GM18507 (cell line): ENCODE measurements around the gene CEP19.
"Not testable (repeated sequence)": the region's sequence is repeated elsewhere in the genome, so short reads cannot be mapped to it uniquely, and the experiment has no call there.

ENCODE experiments used
- DNase-seq: peaks from one replicate; pipeline ENCODE4 v3.0.0; 2011; ENCODE audit warnings: low read depth; ENCODE audit not compliant: insufficient read length; ENCODE audit errors: extremely low spot score
- FAIRE-seq: peaks from 2 replicates; lab custom pipeline; 2011; peaks lifted over from hg19 to GRCh38; lab: Jason Lieb, UNC

The CEP19 gene, protein sequence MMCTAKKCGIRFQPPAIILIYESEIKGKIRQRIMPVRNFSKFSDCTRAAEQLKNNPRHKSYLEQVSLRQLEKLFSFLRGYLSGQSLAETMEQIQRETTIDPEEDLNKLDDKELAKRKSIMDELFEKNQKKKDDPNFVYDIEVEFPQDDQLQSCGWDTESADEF

GRCh38 chr3:196711838-196712513 is at the start of gene CEP19, which contains the start of gene PIGX:
CEP19 (minus strand) TSS chr3:196712250; CDS start chr3:196708657, 3,593 bp downstream.
PIGX (plus strand) TSS chr3:196712377.
- DNase-seq (peak; percentile 89), FAIRE-seq (peak; percentile 86)

- DNase-seq = no peak
- no peak for FAIRE-seq
Observed at GRCh38 chr3:196757876-196758739, 46.1 kb upstream of the CEP19 start.

GRCh38 chr3:196756732-196757131 is 44.7 kb upstream of the CEP19 start:
- FAIRE-seq = no peak

GRCh38 chr3:196754091-196754981 is 42.3 kb upstream of the CEP19 start:
- FAIRE-seq = no peak
- DNase-seq = no peak

More at GRCh38 chr3:196756732-196757131, 44.7 kb upstream of the CEP19 start:
- DNase-seq = no peak

- no peak for FAIRE-seq
- DNase-seq = no peak
Observed at GRCh38 chr3:196753201-196753600, 41.2 kb upstream of the CEP19 start.

DNA sequence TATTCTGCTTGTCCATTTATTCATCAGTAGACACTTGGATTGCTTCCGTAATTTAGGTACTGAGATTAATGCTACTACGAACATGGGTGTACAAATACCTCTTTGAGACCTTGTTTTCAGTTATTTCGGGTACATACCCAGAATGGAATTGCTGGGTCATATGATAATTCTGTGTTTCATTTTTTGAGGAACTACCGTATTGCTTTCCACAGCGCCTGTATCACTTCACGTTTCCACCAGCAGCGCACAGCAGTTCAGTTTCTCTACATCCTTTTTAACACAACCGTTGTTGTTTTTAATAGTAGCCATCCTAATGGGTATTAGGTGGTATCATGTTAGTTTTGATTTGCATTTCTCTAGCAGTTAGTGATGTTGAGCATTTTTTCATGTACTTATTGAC is 37.1 kb upstream of the CEP19 start:
- FAIRE-seq (peak; percentile 78), DNase-seq (no peak)

DNA sequence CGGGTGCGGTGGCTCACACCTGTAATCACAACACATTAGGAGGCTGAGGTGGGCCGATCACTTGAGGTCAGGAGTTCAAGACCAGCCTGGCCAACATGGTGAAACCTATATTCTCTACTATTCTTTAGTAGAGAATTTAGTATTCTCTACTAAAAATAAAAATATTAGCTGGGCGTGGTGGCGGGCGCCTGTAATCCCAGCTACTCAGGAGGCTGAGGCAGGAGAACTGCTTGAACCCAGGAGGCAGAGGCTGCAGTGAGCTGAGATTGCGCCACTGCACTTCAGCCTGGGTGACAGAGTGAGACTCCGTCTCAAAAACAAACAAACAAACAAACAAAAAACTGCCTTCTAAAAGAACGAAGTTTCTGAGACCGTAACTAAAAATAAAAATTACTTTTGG is 31.5 kb upstream of the CEP19 start:
- FAIRE-seq, DNase-seq: not testable (repeated sequence)

DNA sequence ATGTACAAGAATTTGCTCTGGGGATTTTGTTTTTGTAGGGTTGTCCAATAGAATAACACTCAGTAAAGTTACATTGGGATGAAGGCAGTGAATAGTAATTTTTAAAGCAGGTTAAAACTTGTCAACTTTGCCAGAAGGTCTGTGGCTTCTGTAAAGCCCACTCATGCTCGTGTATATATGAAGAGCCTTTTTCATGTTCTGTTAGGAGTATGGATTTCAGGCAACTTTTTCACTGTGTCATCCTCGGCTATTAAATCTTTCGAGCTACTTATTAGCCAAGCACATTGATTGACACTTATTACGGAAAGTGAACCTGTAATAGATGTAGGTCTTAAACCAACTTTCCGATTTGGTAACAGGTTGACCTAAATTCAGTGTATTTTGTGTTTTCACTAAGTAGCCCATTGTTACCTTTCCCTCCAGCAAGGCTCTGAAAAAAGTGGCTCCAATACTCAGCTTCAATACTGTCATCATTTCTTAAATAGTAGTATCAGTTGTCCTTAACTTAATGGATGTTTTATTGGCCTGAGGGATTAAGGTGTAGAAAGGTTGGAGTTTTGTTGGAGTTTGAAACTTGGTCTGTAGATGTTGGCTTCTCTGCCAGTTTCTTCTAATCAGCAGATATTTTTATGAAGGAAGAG is 29.3 kb upstream of the CEP19 start:
- FAIRE-seq (peak; percentile 52), DNase-seq (no peak)

DNA sequence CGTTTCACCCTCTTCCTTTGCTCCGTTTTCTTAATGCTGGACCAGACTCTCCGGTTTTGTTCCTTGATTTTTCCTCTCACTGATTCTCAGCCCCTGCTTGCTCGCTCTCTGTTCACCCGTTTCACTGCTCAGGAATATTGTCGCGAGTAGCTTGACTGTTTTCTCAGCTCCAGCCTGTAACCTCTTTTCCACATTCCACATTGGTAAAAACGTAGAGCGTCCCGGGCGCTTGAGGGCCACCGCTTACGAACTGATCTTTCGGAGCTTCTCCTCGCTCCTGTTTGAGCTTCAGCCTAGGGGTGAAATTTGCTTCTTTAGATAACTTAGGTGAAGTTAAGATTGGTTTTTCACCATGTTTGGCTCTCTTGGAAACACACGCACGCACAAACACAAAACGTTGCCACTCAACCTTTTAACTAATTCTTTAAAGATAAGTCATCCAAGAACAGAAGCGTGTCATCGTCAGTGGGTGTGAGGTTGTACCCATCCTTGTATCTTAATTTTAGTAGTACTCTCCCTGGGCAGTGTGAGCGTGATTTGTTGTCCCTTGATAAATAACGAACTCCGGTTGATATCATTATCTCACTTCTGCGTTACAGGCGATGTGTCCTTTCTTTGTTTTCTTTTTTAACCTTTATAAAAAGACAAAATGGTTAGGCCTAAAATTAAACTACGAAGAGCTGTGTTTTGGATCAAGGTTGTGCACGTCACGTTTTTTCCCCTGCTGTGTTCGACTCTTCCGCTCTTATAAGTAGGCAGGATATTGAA is 28.6 kb upstream of the CEP19 start:
- DNase-seq = no peak
- peak; percentile 77 for FAIRE-seq

GRCh38 chr3:196739671-196740480 is 27.8 kb upstream of the CEP19 start, which contains the start of gene PAK2:
PAK2 (plus strand) TSS chr3:196739857; CDS start chr3:196782647, 42,790 bp downstream.
- DNase-seq = peak; percentile 83
- peak; percentile 90 for FAIRE-seq

GRCh38 chr3:196737655-196738054 is 25.6 kb upstream of the CEP19 start:
- DNase-seq (no peak), FAIRE-seq (no peak)

GRCh38 chr3:196736670-196737374 is 24.8 kb upstream of the CEP19 start:
- DNase-seq = no peak
- no peak for FAIRE-seq

- no peak for DNase-seq
- FAIRE-seq = no peak
Observed at GRCh38 chr3:196735751-196736150, 23.7 kb upstream of the CEP19 start.

GRCh38 chr3:196726788-196727675 is 15.0 kb upstream of the CEP19 start:
- FAIRE-seq (no peak), DNase-seq (no peak)

- no peak for FAIRE-seq
Observed at GRCh38 chr3:196721097-196721496, 9.0 kb upstream of the CEP19 start.

DNA sequence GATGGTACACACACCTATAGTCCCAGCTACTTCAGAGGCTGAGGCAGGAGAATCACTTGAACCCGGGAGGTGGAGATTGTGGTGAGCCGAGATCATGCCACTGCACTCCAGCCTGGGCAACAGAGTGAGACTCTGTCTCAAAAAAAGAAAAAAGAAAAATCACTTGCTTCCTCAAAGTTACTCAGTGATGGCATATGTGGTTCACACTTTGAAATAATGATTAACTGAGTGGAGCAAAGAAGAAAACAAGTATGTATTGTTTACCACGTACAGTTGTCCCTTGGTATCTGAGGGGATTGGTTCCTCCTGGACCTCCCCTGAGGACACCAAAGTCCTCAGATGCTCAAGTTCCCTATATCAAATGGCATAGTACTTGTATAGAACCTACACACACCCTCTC is 5.1 kb upstream of the CEP19 start:
- peak; percentile 12 for DNase-seq

More at GRCh38 chr3:196721097-196721496, 9.0 kb upstream of the CEP19 start:
- no peak for DNase-seq

More for the DNA sequence above, 5.1 kb upstream of the CEP19 start:
- peak; percentile 85 for FAIRE-seq
